Measurements from ENCODE around the gene SULT1A2.
"Not testable (repeated sequence)": the region's sequence is repeated elsewhere in the genome, so short reads cannot be mapped to it uniquely, and the experiment has no call there.

SULT1A2 gene

DNA sequence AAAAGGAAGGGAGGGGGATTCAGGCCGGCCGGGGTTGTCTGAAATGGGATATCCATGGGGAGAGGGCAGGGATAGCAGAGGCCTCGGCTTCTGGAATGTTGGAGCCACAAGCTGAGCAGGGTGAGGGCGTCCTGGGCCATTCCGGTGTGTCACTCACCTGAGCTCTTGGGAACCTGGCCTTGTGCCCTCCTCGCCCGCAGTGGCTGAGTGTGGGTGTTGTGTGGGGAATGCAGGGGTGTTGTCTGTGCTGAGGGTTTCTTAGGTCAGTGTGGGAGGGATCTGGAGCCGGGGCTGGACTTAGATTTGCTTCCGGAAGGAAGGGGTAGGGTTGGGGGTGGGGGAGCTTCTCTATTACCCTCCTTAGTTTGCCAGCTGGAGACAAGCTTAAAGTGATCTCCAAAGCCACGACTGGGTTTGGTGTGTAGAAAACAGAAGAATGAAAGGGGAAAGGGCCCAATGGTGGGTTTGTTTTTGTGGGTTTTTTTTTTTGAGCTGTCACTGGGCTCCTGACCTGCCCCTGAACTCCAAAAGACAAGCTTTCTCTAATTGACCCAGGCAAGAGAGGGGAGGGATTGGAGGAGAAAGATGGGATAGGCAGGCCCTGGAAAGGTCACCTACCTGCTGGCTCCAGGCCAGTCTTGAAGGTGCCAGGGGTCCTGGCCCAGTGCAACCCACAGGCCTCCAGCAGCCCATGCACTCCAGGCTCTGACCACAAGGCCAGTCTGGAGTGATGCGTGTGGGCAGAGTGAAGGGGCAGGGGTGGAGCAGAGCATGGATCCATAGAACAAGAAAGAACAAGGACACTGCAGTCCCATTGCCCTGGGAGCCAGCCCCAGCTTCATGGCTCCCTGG is at the start of gene SULT1A2:
TSS of gene SULT1A2 (minus strand) at position 211 of the 852 bp plus-strand sequence. CDS start 1,120 bp downstream, outside the sequence.
- DNase-seq: no peak

DNA sequence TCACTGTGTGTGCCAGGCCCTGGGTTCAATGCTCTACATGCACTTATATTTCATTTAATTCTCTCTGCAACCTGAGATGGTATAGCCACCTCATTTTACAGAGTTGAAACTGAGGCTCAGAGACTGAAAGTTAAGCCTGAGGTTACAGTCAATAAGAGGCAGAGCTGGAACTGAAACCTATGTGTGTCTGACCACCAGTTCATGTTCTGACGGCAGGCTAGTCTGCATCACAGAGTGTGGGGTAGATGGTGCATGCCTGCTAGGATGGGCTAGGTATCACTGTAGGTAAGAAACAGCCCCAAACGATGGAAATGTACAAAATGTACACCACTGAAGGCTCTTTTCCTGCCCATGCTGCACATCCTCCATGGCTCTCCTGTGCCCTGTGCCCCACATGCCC is 43.1 kb upstream of the SULT1A2 start:
- DNase-seq: not testable (repeated sequence)

DNA sequence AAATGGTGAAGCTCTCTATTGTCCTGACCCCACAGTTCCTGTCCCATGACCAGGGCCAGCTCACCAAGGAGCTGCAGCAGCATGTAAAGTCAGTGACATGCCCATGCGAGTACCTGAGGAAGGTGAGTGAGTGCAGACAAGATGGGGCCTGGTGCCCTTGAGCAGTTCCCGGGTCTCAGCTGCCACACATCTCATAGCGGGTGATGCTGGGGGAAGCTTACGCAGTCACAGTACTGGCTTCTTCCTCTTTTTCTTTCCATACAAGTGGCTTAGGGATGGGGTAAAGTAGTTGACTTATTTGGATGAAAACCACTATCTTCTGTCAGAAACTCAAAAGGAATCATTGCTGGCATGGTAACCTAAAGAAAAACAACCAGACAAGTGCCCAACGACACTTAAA is 41.5 kb upstream of the SULT1A2 start:
- not testable (repeated sequence) for DNase-seq

DNA sequence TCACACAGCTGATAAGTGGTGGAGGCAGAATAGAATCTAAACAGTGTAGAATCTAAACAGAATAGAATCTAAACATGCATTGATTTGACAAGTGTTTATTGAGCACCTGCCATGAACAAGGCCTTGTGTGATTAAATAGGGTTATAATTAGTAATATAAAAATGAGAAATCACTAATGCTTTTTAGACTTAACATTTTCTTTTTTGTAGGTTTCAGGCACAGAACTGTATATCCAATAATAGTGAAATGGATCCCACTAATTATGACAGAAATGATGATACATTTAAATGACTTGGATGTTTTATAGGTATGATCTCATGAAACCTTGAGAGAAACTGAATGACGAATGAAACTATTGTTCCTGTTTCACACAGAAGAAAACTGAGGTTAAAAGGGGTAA is 40.9 kb upstream of the SULT1A2 start, which contains the start of gene NPIPB8:
TSS of gene NPIPB8 (plus strand) at position 301 of the 400 bp plus-strand sequence. CDS start 296 bp downstream, outside the sequence.
- not testable (repeated sequence) for DNase-seq

DNA sequence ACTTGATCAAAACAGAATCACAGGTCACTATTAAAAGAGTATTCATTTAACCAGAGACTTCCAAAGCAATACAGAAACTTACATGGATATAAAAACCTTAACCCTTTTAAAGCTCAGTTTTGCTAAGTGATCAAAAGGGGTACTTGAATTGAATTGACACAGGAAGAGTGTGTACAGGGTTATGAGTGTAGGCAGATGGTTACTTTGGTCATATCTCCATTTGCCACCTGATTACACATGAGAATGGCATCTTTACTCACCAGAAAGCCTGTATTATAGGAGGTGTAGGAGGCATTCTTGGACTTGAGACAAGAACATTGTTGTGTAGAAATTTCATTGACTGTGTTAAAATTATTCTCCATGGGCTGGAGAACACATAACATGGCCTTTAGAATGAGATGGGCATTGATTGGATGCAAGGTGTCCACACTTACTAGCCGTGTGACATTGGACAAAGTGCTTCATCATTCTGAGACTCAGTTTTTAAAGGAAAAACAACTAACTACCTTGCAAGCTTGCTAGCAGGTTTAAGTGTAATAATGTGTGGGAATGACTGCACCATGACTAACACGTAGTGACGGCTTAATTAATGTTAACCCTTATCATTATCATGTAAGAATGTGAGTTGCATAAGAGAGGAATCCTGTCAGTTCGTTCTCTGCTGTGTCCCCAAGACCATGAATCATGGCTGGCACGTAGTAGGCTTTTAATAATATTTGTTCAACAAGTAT is 39.4 kb upstream of the SULT1A2 start:
- DNase-seq: not testable (repeated sequence)

DNA sequence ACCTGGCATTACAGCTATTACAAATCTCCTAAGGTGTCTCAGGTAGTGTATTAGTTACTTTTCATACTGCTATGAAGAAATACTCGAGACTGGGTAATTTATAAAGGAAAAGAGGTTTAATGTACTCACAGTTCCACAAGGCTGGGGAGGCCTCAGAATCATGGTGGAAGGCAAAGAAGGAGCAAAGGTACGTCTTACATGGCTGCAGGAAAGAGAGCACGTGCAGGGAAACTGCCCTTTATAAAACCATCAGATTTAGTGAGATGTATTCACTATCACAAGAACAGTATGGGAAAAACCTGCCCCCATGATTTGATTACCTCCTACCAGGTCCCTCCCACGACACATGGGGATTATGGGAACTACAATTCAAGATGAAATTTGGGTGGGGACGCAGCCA is 34.1 kb upstream of the SULT1A2 start:
- DNase-seq: not testable (repeated sequence)

DNA sequence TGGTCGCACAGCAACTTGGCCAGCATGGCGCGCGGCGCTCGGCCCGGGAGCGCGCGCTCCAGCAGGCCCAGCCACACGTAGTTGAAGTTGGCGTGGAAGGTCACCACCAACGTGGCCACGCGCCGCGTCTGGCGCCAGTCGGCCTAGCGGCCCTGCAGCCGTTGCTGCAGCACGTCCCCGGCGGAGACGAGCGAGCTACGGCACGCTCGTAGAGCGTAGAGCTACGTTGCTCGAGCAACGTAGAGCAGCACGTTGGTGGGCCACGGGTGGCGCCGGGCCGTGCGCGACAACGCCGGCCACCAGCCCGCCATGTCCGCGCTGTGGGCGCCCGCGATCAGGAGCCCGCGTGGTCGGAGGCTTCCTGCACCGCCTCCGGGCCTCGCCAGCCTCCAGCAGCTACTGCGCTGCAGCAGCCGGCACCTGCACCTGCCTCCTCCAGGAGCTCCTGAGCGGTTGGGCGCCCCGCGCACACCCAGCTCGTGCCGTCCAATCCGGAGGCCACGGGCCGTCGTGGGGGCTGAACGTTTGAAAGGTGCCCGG is 26.4 kb upstream of the SULT1A2 start:
- peak; percentile 63 for DNase-seq

DNA sequence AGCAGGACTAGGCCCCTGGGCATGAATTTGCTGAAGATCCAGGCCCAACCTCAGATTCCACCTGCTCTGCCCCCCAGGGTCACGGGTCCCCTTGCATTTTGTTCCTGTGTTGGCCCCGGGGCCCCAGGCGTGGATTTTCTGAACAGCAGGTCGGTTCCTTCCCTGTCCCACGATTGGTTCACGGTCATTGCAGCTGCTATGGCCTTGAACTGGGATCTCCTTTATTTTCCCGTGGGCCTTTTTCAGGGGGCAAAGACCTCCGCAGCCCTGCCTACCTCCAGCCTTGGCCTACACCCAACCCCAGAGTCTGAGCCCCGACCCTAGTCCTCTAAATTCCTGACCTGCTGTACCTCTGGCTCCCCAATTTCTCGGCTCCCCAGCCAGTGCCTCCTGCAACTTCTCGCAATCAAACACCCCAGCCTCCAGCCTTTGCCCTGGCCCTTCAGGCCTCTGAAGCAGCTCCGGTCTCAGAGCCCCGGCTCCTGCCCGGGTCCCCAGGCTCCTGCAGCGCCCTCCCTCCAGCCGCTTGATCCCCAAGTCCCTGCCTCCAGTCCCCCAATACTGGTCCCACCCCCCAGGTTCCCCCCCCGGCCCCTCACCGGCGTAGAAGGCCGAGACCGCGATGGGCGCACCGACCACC is 25.8 kb upstream of the SULT1A2 start:
- not testable (repeated sequence) for DNase-seq

DNA sequence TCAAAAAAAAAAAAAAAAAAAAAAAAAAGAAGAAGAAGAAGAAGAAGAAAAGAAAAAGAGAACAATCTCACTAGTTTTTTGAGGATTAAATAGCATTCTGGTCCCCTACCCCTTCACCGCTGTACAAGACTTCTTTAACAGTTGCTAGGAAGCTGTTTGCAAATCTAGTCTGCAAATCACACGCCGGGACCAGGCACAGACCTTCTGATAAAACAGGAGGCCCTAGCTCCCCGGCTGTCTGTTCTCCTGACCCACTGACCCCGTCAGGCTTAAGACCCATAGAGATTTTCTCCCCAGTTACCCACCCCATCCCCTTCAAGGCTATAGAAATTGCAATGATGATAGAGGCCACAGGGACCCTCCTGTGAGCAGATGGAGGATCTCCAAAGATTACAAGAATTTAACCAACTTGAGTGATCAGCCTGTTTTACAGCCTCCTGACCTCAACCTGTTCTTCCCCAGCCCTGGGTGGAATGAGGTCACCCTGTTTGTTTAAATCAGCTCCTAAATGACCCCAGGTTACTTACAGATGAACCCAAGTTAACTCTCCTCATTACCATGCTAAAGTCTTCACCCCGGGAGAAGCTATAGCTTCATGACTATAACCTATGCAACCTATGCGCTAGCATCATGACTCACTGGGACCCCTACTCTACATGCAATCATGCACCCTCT is 24.8 kb upstream of the SULT1A2 start:
- DNase-seq: no peak

DNA sequence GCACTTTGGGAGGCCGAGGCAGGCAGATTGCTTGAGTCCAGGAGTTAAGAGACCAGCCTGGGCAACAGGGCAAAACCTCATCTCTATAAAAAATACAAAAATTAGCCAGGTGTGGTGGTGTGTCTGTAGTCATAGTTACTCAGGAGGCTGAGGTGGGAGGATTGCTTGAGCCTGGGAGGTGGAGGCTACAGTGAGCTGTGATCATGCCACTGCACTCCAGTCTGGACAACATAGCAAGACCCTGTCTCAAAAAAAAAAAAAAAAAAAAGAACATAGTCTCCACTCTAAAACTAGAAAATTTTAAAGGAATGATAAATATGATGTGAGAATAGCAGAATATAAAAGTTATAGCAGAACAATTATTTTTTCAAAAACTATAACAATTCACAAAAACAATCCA is 23.5 kb upstream of the SULT1A2 start:
- not testable (repeated sequence) for DNase-seq

DNA sequence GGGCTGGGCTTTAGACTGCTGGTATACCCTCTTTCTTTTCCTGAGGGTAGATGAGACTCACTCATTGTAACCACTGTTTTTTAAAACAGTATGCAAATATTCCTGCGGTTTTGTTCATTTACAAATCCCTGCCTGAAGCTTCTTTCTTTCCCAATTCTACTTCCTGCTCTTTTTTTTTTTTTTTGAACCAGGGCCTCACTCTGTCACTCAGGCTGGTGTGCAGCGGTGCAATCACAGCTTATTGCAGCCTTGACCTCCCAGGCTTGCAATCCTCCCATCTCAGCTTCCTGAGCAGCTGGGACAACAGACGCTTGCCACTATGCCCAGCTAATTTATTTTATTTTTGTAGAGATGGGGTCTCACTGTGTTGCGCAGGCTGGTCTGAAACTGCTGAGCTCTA is 21.0 kb upstream of the SULT1A2 start:
- DNase-seq: no peak

DNA sequence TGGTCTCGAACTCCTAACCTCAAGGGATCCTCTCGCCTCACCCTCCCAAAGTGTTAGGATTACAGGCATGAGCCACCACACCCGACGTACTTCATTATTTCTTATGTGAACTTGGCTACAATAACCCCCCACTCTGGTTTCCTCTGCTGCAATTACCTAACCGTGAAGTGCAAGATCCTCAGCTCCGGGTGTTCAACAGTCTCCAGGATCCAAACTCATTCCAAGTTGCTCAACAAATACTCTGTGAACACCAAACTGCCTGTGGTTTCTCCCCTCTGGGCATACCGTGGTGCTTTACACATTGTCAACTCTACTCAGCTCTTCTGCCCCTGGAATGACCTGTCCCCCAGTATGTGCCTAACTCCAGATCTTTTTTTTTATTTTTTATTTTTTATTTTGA is 19.8 kb upstream of the SULT1A2 start:
- no peak for DNase-seq

DNA sequence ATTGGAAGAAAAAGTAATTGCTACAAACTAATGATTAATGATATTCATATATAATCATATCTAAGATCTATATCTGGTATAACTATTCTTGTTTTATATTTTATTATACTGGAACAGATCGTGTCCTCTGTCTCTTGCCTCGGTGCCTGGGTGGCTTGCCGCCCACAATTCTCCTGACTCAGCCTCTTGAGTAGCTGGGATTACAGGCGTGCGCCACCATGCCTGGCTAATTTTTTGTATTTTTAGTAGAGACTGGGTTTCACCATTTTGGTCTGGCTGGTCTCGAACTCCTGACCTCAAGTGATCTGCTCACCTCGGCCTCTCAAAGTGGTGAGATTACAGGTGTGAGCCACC is 19.4 kb upstream of the SULT1A2 start:
- not testable (repeated sequence) for DNase-seq

DNA sequence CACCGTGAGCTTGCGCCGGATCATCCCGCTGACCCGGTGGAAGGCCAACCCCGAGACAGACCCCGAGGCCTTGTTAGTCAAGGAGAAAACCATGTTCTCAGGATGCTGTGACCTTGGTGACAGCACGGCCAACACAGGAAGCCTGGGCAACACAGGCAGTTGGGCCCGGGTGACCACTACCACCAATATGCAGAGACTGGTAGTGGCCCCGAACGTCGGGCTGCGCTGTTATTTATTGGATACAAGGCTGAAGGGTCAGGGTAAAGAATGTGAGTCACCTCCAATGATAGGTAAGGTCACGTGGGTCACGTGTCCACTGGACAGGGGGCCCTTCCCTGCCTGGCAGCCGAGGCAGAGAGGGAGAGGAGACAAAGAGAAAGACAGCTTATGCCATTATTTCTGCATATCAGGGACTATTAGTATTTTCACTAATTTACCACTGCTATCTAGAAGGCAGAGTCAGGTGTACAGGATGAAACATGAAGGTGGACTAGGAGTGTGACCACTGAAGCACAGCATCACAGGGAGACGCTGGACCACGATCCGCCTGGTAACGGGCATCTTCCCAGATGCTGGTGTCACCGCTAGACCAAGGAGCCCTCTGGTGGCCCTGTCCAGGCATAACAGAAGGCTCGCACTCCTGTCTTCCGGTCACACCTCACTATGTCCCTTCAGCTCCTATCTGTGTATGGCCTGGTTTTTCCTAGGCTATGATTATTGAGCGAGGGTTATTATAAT is 18.8 kb upstream of the SULT1A2 start:
- DNase-seq: not testable (repeated sequence)

DNA sequence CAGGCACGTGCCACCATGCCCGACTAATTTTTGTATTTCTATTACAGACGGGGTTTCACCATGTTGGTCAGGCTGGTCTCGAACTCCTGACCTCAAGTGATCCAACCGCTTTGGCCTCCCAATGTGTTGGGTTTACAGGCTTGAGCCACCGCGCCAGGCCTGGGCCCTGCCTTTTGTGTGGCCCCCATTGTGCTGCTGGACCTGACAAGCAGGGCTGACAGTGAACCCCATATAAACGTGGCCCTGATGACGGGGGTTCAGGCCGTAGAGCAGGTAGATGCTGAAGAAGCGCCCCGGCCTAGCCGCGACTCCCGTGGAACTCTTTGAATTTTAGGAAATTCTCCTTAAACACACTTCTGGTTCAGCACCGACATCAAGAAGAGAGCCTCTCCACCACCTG is 17.7 kb upstream of the SULT1A2 start:
- not testable (repeated sequence) for DNase-seq

DNA sequence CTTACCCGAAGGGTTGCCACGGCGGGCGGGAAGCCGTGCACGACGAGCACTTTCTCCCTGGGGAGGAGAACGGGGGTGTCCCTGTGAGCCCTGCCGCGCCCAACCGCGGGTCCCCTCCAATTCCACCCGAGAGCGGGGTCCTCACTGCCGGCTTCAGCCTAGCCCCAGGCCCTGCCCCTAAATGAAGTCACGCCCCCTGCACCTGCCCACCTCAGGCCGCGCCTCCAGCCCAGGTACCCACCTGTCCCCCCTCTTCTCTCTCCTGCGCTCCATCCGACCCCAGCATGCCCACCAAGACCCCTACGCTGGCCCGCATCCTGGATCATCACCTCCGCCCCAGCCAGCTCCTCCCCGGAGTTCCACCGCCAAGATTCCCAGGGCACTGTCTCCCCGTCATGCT is 17.1 kb upstream of the SULT1A2 start:
- not testable (repeated sequence) for DNase-seq

DNA sequence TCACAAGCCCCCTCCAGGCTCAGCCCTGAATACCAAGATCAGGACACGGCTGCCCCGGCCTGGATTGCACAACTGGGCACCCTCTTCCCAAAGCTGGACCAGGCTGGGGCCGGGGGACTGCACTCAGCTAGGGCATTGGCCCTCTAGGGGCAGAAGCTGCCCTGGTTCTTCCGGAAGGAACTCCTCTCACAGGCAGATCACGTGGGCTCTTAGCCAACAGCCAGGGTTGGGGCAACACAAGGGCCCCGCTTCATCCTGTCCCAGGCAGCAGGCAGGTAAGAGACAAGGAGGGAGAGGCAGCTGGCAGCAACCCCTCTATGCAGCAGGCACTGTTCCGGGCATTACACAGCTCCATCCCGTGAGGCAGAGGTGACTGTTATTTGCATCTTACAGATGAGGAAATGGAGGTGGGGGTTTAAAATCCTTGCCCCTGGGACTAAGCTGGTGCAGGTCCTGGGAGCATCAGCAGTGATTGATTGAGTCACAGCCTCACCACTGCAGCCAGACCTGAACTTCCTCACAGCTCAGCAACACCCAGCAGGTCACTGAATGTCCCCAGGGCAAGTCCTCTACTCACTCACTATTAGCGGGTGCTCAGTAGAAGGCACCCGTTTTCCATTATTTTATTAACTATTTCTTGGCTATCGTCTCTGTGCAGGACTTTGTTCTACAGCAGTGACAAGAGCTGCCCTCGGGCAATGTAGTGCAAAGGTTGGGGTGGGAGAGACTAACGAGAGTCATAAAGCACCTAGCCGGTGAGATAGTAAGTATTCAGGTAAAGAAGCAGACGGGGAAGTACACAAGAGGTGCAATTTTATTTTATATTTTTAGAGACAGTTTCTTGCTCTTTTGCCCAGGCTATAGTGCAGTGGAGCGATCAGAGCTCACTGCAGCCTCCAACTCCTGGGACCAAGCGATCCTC is 15.8 kb upstream of the SULT1A2 start:
- not testable (repeated sequence) for DNase-seq

DNA sequence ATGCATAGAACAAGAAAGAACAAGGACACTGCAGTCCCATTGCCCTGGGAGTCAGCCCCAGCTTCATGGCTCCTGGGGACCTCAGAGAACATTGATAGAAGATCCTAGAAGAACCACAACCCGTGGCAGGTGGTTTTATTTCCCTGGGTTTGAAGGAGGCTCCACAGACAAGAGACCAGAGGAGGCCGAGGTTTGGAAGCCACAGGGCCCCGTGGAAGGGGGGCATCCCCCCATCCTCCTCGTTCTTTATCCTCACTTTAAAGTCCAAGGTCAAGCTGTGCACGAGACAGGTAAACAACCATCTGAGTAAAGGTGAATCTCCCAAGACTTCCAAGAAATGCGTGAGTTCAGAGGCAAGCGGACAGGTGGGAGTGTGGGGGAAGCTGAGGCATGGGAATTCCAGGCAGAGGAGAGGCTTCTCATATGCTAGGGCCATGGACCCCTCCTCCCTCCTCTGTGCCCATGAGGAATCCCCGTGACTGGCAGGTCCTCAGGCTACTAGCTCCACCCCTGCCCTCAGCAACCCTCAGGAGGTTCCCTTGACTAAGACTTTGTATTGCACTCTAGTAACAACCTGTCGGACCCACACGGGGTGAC is 13.8 kb upstream of the SULT1A2 start:
- DNase-seq: no peak

DNA sequence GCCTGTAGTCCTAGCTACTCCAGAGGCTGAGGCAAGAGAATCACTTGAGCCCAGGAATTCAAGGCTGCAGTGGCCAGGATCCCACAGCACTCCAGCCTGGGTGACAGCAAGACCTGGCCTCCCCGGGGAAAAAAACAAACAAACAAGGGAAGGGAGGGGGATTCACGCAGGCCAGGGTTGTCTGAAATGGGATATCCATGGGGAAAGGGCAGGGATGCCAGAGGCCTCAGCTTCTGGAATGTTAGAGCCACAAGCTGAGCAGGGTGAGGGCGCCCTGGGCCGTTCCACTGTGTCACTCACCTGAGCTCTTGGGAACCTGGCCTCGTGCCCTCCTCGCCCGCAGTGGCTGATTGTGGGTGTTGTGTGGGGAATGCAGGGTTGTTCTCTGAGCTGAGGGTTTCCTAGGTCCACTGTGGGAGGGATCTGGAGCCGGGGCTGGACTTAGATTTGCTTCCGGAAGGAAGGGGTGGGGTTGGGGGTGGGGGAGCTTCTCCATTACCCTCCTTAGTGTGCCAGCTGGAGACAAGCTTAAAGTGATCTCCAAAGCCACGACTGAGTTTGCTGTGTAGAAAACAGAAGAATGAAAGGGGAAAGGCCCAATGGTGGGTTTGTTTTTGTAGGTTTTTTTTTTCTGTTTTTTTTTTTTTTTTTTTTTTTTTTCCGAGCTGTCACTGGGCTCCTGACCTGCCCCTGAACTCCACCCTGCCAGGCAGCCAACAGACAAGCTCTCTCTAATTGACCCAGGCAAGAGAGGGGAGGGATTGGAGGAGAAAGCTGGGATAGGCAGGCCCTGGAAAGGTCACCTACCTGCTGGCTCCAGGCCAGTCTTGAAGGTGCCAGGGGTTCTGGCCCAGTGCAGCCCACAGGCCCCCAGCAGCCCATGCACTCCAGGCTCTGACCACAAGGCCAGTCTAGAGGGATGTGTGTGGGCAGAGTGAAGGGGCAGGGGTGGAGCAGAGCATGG is 13.1 kb upstream of the SULT1A2 start, which contains the start of gene SULT1A1:
TSS of gene SULT1A1 (minus strand) at position 414 of the 964 bp plus-strand sequence. CDS start 1,189 bp downstream, outside the sequence.
- no peak for DNase-seq

All from activated CD8-positive, alpha-beta memory T cell treated with anti-CD3 and anti-CD28 coated beads, Interleukin-2, amount 50 U/mL, for 4 hours (primary cell).